ENCODE results near the gene PTGS1.
"Not testable (repeated sequence)": the region's sequence is repeated elsewhere in the genome, so short reads cannot be mapped to it uniquely, and the experiment has no call there.

Gene PTGS1

DNA sequence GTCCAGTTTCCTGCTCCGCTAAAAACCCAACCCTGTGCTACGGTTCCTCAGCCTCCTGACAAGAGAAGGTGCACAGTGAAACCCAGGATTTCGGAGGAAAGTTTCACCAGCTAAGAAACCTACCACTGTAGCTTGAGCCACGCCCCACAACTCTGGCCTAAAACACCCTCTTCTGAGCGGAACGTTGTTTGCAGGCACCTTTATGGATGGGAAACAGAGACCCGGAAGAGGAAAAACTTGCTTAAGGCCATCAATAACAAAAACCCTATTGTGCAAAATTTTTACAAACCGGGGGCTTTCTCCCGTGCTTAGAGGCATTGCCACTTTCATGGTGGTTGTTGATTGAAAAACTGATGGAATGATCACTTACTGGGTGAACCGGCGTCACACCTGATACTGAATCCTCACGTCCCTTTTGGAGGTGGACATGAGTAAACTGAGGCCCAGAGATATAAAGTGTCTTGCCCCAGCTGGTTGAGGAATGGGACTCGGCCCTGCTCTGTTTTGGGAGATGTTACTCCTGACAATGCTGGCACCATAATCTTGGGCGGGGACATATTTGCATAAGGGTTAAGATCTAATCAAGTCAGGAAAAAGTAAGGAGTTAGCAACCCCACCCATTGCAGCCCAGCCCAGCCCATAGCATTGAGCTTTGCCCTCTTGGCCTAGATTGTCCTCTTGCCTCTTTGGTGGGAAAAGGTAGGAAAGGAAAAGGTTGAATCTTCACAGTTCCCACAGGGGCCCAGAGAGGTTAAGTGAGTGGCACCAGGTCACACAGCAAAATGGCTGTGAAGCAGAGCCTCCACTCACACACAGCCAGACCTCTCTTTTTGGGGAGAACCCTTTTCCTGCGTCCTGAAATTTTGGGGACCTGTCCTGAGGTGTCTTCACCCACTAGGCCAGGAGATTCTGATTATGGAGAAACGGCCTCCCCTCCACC is 23.2 kb upstream of the PTGS1 start:
- no peak for DNase-seq (ENCODE audit: low read depth)

GRCh38 chr9:122348288-122348777 is 22.5 kb upstream of the PTGS1 start:
- DNase-seq (ENCODE audit: low read depth), result no peak

DNA sequence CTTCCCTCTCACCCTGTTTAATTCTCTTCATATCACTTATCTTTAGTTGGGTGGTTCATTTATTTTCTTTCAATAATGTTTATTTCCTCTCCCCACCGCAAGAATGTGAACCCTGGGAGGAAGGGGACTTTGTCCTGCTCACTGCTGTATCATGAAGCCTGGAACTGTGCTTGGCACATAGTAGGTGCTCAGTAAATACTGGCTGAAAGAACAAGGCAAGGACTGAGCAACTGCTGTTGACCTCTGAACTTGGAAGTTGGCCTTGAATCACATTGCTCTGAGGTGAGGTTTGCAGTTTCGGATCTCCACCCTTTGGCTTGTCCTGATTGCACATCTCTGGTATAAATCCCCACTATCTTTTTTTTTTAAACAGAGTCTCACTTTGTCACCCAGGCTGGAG is 22.0 kb upstream of the PTGS1 start:
- no peak for DNase-seq (ENCODE audit: low read depth)

DNA sequence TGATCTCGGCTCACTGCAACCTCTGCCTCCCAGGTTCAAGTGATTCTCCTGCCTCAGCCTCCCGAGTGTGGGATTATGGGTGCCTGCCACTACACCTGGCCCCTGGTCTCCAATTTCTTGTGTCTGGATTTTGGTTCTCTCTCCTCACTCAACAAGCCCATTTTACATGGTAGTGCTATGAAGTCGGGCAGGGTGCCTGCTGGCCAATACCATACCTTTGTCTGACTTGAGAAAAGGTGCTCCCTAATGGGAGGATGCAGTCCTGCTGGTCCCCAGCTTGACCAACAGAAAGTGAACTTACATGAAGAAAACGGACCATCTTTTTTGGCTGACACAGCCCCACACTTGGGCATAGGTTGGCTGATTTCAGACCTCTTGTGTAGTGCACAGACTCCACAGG is 21.6 kb upstream of the PTGS1 start:
- no peak for DNase-seq (ENCODE audit: low read depth)

GRCh38 chr9:122350577-122351355 is 20.1 kb upstream of the PTGS1 start:
- peak; percentile 64 for DNase-seq (ENCODE audit: low read depth)

GRCh38 chr9:122354536-122355199 is 16.2 kb upstream of the PTGS1 start:
- DNase-seq (ENCODE audit: low read depth), result no peak

- no peak for DNase-seq (ENCODE audit: low read depth)
Measured at GRCh38 chr9:122355336-122355875, 15.4 kb upstream of the PTGS1 start.

- no peak for DNase-seq (ENCODE audit: low read depth)
Measured at GRCh38 chr9:122356627-122357026, 14.2 kb upstream of the PTGS1 start.

DNA sequence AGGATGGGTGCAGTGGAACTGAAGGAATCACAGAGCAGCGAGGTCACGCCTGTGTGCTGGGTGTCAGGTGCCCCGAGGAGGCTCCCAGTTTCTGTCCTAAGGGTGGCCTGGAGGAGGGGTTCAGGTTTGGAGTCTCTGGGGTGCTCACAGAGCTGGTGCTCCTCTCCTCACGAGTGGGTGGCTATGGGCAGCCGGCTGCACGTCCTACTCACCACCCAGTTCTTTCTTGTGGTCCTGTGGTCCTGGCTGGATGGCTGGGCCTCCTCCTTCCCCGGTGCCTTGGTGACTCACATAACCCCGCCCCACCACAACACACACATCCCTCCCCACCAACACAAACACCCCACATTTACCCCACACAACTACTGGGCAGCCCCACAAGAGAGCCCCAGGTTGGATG is 9.9 kb upstream of the PTGS1 start:
- DNase-seq (ENCODE audit: low read depth), result no peak

GRCh38 chr9:122363131-122363530 is 7.7 kb upstream of the PTGS1 start:
- DNase-seq (ENCODE audit: low read depth), result not testable (repeated sequence)

GRCh38 chr9:122364117-122364782 is 6.6 kb upstream of the PTGS1 start:
- no peak for DNase-seq (ENCODE audit: low read depth)

DNA sequence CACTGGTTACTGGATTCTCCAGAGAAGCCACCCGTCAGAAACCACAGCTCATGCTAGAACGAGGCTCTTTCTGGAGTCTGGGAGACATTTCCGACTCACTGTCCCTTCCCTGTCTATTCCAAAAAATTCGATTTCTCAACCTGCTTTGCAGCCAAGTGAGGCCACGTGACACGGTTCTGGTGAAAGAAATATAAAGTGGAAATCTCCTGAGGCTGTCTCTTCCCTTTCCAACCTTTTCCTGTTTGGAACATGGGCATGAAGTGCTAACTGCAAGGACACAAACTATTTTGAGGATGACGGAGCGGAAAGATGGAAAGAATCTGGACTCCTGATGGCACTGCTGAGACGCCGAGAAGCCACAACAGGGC is 6.1 kb upstream of the PTGS1 start:
- no peak for DNase-seq (ENCODE audit: low read depth)

DNA sequence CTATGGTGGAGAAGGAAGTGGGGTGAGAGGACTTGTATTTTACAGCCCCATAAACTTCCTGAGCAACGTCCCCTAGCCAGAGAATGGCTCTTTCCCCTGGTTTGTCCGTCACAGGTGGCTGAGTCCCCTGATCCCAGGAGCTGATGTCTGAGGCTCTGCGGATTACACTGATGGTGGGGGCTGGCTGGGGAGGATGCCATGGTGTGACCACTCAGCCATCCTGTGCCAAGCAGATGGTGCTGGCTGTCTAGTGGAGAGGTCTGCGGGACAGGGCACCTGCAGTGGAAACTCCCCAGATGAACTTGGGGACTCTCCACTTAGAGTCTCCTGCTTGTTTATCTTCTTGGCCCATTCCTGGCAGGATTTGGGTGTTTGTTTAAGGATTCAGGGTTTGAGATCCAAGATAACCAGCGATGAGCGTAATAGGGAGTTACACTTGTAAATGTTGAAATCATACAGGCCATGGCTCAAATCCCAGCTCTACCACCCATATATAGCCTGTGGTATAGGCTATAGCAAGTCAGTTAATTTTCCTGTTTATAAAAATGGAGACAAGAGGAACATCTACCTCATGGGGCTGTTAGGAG is 4.7 kb upstream of the PTGS1 start:
- DNase-seq (ENCODE audit: low read depth), result no peak

- no peak for DNase-seq (ENCODE audit: low read depth)
Measured at GRCh38 chr9:122367065-122367464, 3.8 kb upstream of the PTGS1 start.

DNA sequence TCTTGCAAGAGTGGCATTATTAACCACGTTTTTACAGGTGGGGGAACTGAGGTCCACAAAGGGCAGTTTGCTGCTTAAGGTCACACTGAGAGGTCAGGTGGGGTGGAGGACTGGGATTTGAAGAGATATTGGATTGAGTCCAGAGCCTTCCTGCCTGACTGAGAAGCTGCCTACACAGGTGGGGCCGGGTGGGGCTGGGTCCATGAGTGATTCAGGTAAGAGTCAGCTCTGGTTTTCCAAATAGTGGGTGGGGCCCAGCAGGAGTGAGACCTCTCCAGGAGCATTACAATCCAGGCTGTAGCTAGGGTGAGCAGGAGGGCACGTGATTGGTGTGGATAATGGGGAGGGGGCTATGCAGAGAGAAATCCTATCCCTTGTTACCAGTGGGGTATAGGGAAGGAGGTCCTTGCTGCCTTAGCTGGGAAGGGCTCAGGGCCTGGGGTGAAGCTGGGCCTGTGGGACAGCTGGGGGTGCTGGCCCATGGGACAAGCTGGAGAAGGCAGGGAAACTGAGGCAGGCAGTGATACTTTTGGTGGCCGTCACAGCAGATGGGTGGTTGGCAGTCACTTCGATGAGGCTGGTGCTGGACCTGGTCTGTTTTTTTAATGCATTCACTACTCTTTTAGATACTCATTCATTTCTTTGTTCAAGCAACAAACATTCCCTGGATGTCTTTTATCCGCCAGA is 2.9 kb upstream of the PTGS1 start:
- no peak for DNase-seq (ENCODE audit: low read depth)

DNA sequence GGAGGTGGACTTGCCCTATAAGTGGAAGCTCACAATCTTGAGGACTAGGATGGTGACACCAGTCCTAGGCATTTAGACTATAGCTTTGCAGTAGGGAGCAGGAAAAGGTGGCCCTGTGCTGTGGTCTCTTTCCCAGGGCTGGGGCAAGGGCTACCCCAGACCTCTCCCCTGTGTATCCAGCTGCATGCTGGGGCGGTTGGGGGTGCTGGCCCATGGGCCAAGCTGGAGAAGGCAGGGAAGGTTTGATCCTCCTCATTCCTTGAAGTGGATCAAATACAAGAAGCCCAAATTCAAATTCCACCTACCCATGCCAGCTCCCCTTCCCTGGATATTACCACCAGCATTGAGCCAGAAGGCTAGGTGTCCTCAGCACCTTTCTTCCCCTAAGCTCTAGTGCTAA is 2.2 kb upstream of the PTGS1 start:
- no peak for DNase-seq (ENCODE audit: low read depth)

GRCh38 chr9:122370303-122370702 is 521 bp upstream of the PTGS1 start:
- DNase-seq (ENCODE audit: low read depth), result no peak

- no peak for DNase-seq (ENCODE audit: low read depth)
Measured at GRCh38 chr9:122371846-122372245, 1.0 kb downstream of the PTGS1 start.

- DNase-seq (ENCODE audit: low read depth), result no peak
Measured at GRCh38 chr9:122372856-122373845, 2.3 kb downstream of the PTGS1 start.

Measured in stimulated activated CD4-positive, alpha-beta T cell treated with anti-CD3 and anti-CD28 coated beads, Interleukin-2, amount 100 ng/mL, for 4 hours (primary cell).